Upper lobe of left lung (tissue), 4 donors: Measurements from ENCODE around the gene EPHB2.

Experiments
- EP300 ChIP-seq, 4 donors: sonication (generic); formaldehyde crosslinking; IDR thresholded peaks; one replicate each; pipeline ENCODE4 v1.5.1; 2017; ENCODE audit warnings: antibody characterized with exemption in 4 of 4, control low read depth in 2 of 4
- POLR2A ChIP-seq, 4 donors: fragments of 450-650 bp; IDR thresholded peaks; one replicate each; pipeline ENCODE4 v1.5.1; 2016 to 2017; ENCODE audit warnings: antibody characterized with exemption in 4 of 4, mild to moderate bottlenecking in 2 of 4

GRCh38 chr1:22852144-22852655, 141.6 kb downstream of the EPHB2 start:
- TF ChIP-seq EP300 (IDR thresholded peaks at IDR 0.05) (no peak), POLR2A (IDR thresholded peaks at IDR 0.05) (no peak)
